ENCODE measurements around the gene ITPR3.

- no peak for TF ChIP-seq CTCF (IDR thresholded peaks at IDR 0.05; ENCODE audit: low read length)
- TF ChIP-seq EZH2 (IDR thresholded peaks at IDR 0.05; ENCODE audit: borderline replicate concordance, low read length), result no peak
Observed at GRCh38 chr6:33709605-33710295, 88.6 kb downstream of the ITPR3 start.
